Measurements from ENCODE around the gene ZFAND3. TPM values are rescaled to one million over a fixed set of nuclear protein-coding genes. Genes with fewer than 3 reads are reported as not detected.
A peak's percentile ranks its signal among the peaks of the same experiment; 100 is the strongest.

ZFAND3 gene
- total RNA-seq, 1 experiment from 2014 or later, result 47.2 TPM

- Histone ChIP-seq H3K9me3 (ENCODE audit: control insufficient read depth in 1 of 2, insufficient read depth in 1 of 2, low read depth in 1 of 2, low read length in 2 of 2) (no peaks in the 10 kb centered on the region), H3K9ac (ENCODE audit: low read length) (no peak overlapping the region), H3K27me3 (ENCODE audit: insufficient read depth, low read length) (no peaks in the 10 kb centered on the region), H3K4me2 (ENCODE audit: low read length) (no peak overlapping the region), H2AFZ (ENCODE audit: low read depth, low read length, poor library complexity, severe bottlenecking) (no peak overlapping the region), H3K79me2 (ENCODE audit: insufficient read depth, low read length) (peaks cover 16% of the 10 kb centered on the region; the same call in 1 of the 2 replicates), H3K4me3 (replicated peaks in 1 of 2; ENCODE audit: low read depth in 1 of 2, low read length in 2 of 2) (no peak overlapping the region), H3K9me2 (ENCODE audit: insufficient read depth) (no peaks in the 10 kb centered on the region), H3K27ac (ENCODE audit: low read depth, low read length) (no peak overlapping the region), H3K36me3 (ENCODE audit: control insufficient read depth in 1 of 2, insufficient read depth in 2 of 2, low read length in 2 of 2) (no peaks in the 10 kb centered on the region), H3K4me1 (ENCODE audit: control insufficient read depth in 1 of 2, insufficient read depth in 2 of 2, low read length in 2 of 2) (no peaks in the 10 kb centered on the region), H4K20me1 (ENCODE audit: insufficient read depth) (peaks cover 2% of the 10 kb centered on the region; the same call in 1 of the 2 replicates)
- POLR2A ChIA-PET, result no interaction called here
- TF ChIP-seq ELF1 (IDR thresholded peaks at IDR 0.05; ENCODE audit: borderline replicate concordance, low read depth) (no peak), CTCF (IDR thresholded peaks at IDR 0.05 in 2 of 3, conservative IDR thresholded peaks at IDR 0.05 in 1 of 3; ENCODE audit: borderline replicate concordance in 1 of 3, insufficient read depth in 1 of 3, low read depth in 2 of 3, low read length in 2 of 3) (peak in 2 of 3 experiments; percentile 13 to 30; a peak in 1 of 6 replicates), RAD21 (IDR thresholded peaks at IDR 0.05; ENCODE audit: low read depth) (0 out of 2 replicates have a peak, but pooled peaks have one; percentile 15)
- RAD21 ChIA-PET (ENCODE audit: low non-redundant PET in 1 of 2, low total read pairs in 2 of 2, uncharacterized antibody in 2 of 2, unreplicated experiment in 2 of 2), result no interaction called here
- DNase-seq (ENCODE audit: low read depth, low spot score) (no peak), ATAC-seq (peak; percentile 57; the same call in 1 of the 2 replicates)
- intact Hi-C loops (cut with micrococcal nuclease), result loop anchor here (10.0 kb wide), 1 partner anchor 484 kb away; no protein-coding TSS in a partner anchor
- no TSS peak for BruUV-seq (replicated peaks)
- CTCF ChIA-PET, result no interaction called here
Observed at GRCh38 chr6:38018755-38019165, 199.2 kb downstream of the ZFAND3 start.

GRCh38 chr6:38020593-38020992 is 201.1 kb downstream of the ZFAND3 start:
- CTCF ChIA-PET, result interaction anchor here (1.0 kb wide), 1 partner anchor 316 kb away, joined by 3 read pairs; no protein-coding TSS in a partner anchor
- ATAC-seq (no peak), DNase-seq (ENCODE audit: low read depth, low spot score) (no peak)
- Histone ChIP-seq H3K27ac (ENCODE audit: low read depth, low read length) (no peak overlapping the region), H3K4me3 (replicated peaks in 1 of 2; ENCODE audit: low read depth in 1 of 2, low read length in 2 of 2) (no peak overlapping the region), H3K27me3 (ENCODE audit: insufficient read depth, low read length) (no peaks in the 10 kb centered on the region), H3K79me2 (ENCODE audit: insufficient read depth, low read length) (peaks cover 16% of the 10 kb centered on the region), H3K9me2 (ENCODE audit: insufficient read depth) (no peaks in the 10 kb centered on the region), H3K9me3 (ENCODE audit: control insufficient read depth in 1 of 2, insufficient read depth in 1 of 2, low read depth in 1 of 2, low read length in 2 of 2) (peaks cover 0 to 4% of the 10 kb centered on the region in 2 experiments; a peak in 2 of 4 replicates), H3K9ac (ENCODE audit: low read length) (no peak overlapping the region), H2AFZ (ENCODE audit: low read depth, low read length, poor library complexity, severe bottlenecking) (no peak overlapping the region), H3K4me2 (ENCODE audit: low read length) (no peak overlapping the region), H4K20me1 (ENCODE audit: insufficient read depth) (no peaks in the 10 kb centered on the region; the same call in 1 of the 2 replicates), H3K36me3 (ENCODE audit: control insufficient read depth in 1 of 2, insufficient read depth in 2 of 2, low read length in 2 of 2) (no peaks in the 10 kb centered on the region), H3K4me1 (ENCODE audit: control insufficient read depth in 1 of 2, insufficient read depth in 2 of 2, low read length in 2 of 2) (no peaks in the 10 kb centered on the region)
- POLR2A ChIA-PET, result no interaction called here
- intact Hi-C loops (cut with micrococcal nuclease), result loop anchor here (10.0 kb wide), 1 partner anchor 654 kb away; no protein-coding TSS in a partner anchor
- BruUV-seq (replicated peaks), result no TSS peak
- RAD21 ChIA-PET (ENCODE audit: low non-redundant PET in 1 of 2, low total read pairs in 2 of 2, uncharacterized antibody in 2 of 2, unreplicated experiment in 2 of 2), result no interaction called here
- TF ChIP-seq SRF (IDR thresholded peaks at IDR 0.05; ENCODE audit: low read depth), result no peak
- no peak for TF ChIP-seq EZH2 (IDR thresholded peaks at IDR 0.05)
- TF ChIP-seq FOSL1 (IDR thresholded peaks at IDR 0.05; ENCODE audit: low read depth), result no peak
- TF ChIP-seq SIN3A (IDR thresholded peaks at IDR 0.05; ENCODE audit: low read depth), result no peak
- no peak for TF ChIP-seq JUND (IDR thresholded peaks at IDR 0.05)
- TF ChIP-seq CTCF (IDR thresholded peaks at IDR 0.05 in 2 of 3, conservative IDR thresholded peaks at IDR 0.05 in 1 of 3; ENCODE audit: borderline replicate concordance in 1 of 3, insufficient read depth in 1 of 3, low read depth in 2 of 3, low read length in 2 of 3), result no peak
- no peak for TF ChIP-seq EGR1 (IDR thresholded peaks at IDR 0.05; ENCODE audit: low read depth)
- no peak for TF ChIP-seq SP1 (IDR thresholded peaks at IDR 0.05; ENCODE audit: low read depth)
- no peak for TF ChIP-seq MAX (IDR thresholded peaks at IDR 0.05)
- no peak for TF ChIP-seq REST (IDR thresholded peaks at IDR 0.05; ENCODE audit: low read depth)
